NCI-H2171 treated with DMSO at 0.1 percent for 48 hours (cell line): ENCODE results near the gene ZSWIM3.

Source experiments
- DNase-seq: peaks from one replicate; lab custom pipeline; 2025; lab: John Stamatoyannopoulos, UW

Gene ZSWIM3

GRCh38 chr20:45833030-45833882, 24.2 kb upstream of the ZSWIM3 start, which contains the start of gene SNX21:
SNX21 (plus strand) TSS chr20:45833799; CDS start chr20:45833920, 121 bp downstream.
- peak; percentile 72 for DNase-seq

- DNase-seq = peak; percentile 66
Measured at GRCh38 chr20:45833883-45834796, 23.3 kb upstream of the ZSWIM3 start.

DNA sequence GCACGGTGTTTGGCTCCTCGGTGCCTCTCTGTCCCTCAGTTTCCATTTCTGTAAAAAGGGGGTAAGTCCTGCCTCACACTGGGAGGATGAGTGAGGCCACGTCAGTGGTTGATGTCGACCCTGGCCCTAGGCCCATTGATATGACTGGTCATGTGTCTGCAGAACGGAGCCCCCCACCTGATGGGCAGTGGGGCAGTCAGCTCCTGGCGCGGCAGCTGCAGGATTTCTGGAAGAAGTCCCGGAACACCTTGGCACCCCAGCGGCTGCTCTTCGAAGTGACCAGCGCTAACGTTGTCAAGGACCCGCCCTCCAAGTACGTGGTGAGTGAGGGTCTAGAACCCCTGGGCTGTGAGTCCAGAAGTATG, 22.6 kb upstream of the ZSWIM3 start:
- no peak for DNase-seq

- no peak for DNase-seq
Measured at GRCh38 chr20:45835329-45835765, 22.1 kb upstream of the ZSWIM3 start.

GRCh38 chr20:45835825-45836224, 21.6 kb upstream of the ZSWIM3 start:
- DNase-seq = no peak

- peak; percentile 65 for DNase-seq
Measured at GRCh38 chr20:45836841-45837240, 20.6 kb upstream of the ZSWIM3 start.

- DNase-seq = no peak
Measured at GRCh38 chr20:45840700-45841198, 16.7 kb upstream of the ZSWIM3 start.

GRCh38 chr20:45841407-45842129, 15.8 kb upstream of the ZSWIM3 start:
- DNase-seq = no peak

DNA sequence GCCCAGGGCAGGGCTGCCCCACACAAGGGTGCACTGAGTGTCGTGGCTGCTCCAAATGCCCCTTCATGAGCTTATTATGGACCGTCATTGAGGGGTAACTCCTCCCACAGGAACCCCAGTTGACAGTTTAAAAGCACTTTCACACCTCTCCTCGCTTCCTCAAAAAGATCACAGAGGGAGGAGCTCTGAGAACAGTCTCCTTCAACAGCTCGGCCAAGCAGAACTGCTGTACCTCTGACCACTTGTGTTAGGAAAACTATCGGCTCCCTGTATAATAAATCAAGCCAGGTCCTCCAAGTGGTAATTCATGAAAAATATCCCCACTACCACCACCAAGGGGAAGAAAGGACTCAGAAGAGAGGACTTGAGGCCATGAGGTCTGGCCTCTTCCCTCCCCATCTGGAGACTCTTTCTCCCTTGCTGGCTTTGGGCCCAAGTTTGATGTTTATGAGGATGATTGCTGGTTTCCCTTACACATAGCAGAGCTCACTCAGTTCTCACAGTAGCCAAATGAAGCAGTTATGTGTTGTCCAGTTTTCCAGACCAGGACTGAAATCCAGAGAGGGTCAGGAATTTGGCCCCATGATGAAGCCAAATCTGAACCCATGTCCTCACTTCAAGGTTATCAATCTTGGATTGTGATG, 15.1 kb upstream of the ZSWIM3 start:
- no peak for DNase-seq

- no peak for DNase-seq
Measured at GRCh38 chr20:45843506-45843905, 13.9 kb upstream of the ZSWIM3 start.

DNA sequence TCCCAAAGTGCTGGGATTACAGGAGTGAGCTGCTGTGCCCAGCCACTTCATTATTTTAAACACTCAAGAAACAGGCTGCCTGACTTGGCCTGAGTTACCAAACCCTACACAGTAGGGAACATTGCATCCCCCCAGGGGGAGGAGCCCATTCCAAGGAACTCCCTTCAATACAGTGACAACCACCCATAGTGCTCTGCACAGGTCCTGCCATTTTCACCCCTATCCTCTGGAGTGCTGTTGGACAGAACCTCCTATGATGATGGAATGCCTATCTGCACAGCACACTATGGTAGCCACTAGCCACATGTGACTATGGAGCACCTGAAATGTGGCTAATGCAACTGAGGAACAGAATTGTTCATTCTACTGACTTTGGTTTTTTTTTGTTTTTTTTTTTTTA, 12.0 kb upstream of the ZSWIM3 start:
- DNase-seq = no peak

- DNase-seq = no peak
Measured at GRCh38 chr20:45848421-45848820, 9.0 kb upstream of the ZSWIM3 start.

GRCh38 chr20:45848969-45849582, 8.3 kb upstream of the ZSWIM3 start:
- no peak for DNase-seq

DNA sequence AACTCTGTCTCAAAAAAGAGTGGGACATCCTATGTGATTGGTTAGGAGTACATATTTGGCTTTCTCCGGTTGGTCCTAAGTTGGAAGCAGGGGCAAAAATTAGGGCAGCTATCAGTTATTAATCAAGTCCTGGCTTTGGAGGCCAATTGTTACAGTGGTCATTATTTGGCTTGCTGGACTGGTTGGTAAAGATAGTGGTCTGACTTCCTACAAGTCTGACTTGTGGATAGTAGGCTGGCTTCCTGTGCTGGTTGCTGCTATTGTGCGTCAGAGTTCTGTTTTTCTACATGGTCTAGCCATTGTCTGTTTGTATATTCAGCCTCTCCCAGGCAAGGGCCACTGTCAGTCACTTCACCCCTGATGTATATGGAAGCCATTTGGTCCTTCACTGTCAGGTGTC, 7.2 kb upstream of the ZSWIM3 start:
- no peak for DNase-seq

GRCh38 chr20:45850926-45851325, 6.5 kb upstream of the ZSWIM3 start:
- DNase-seq = no peak

GRCh38 chr20:45851501-45851900, 5.9 kb upstream of the ZSWIM3 start:
- no peak for DNase-seq

- DNase-seq = no peak
Measured at GRCh38 chr20:45852326-45852725, 5.1 kb upstream of the ZSWIM3 start.

GRCh38 chr20:45853484-45853883, 3.9 kb upstream of the ZSWIM3 start:
- no peak for DNase-seq

DNA sequence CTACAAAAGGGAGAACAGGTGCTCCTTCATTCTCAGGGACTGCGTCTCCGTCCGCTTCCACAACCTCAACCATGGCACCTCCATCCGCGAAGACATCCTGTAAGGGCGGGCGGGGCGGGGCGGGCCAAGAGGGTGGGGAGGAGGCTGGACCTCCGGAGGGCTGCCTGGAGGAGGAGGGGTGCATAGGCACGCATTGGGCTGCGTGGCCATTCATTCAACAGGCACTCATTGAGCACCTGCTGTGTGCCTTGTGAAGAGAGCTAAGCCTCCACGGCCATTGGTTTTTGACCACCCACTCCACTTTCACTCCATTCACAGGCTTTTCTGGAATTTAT, 435 bp downstream of the ZSWIM3 start:
- DNase-seq = no peak

DNA sequence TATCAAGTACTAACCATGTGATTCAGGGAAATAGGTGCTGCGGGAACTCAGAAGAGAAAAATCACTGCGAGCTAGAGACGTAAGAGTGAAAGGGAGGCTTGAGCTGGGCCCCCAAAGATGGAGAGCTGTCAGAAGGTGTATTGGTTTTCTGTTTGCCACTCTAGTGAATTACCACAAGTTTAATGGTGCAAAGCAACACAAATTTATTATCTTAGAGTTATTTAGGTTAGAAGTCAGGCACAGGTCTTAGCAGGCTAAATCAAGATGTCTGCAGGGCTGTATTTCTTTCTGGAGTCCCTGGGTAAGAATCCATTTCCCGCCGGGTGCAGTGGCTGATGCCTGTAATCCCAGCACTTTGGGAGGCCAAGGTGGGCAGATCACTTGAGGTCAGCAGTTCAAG, 2.5 kb downstream of the ZSWIM3 start:
- DNase-seq = no peak

GRCh38 chr20:45860560-45861220, 3.3 kb downstream of the ZSWIM3 start:
- DNase-seq = peak; percentile 90
